K562 (cell line): ENCODE results near the gene MYH11. TPM values are rescaled to one million over a fixed set of nuclear protein-coding genes. Genes with fewer than 3 reads are reported as not detected.

Source experiments
- CHD1 ChIP-seq: fragments of 200-600 bp; sonication (generic); IDR thresholded peaks from one replicate; pipeline ENCODE4 v1.6.1; 2012; ENCODE audit warnings: mild to moderate bottlenecking, moderate library complexity, low read length, inconsistent platforms
- FOXA1 ChIP-seq: fragments of 450-650 bp; IDR thresholded peaks from 2 replicates; pipeline ENCODE4 v1.6.1; 2016; ENCODE audit warnings: mild to moderate bottlenecking, borderline replicate concordance
- NR2C1 ChIP-seq, 2 experiments: fragments of 450-650 bp; IDR thresholded peaks; 2 replicates each; pipeline ENCODE4 v1.6.1; 2017; ENCODE audit warnings: mild to moderate bottlenecking in 2 of 2, antibody characterized with exemption in 1 of 2, inconsistent platforms in 1 of 2, missing compliant biosample characterization in 1 of 2, missing genetic modification characterization in 1 of 2
- NRF1 ChIP-seq, 2 experiments: fragments of 450-650 bp; IDR thresholded peaks in 1 of 2; conservative IDR thresholded peaks in 1 of 2; 2 replicates each; pipeline ENCODE4 v1.6.1; 2014; ENCODE audit warnings: mild to moderate bottlenecking in 2 of 2
- polyA plus RNA-seq, 8 experiments: library from polyadenylated mRNA; depleted of rRNA in 4 of 8; stranded (reverse) in 5 of 8; unstranded in 3 of 8; fragments of >200 nt; fragmentation: Nextera tagmentation in 2 of 8; fragmentation: Illumina TruSeq in 1 of 8; extraction: Ambion mirVana in 2 of 8; extraction: Trizol in 1 of 8; gene quantifications; 2 replicates each; pipeline versions ENCODE4 v1.2.1 to v1.2.3, GENCODE V29; 2011 to 2014; ENCODE audit warnings: inconsistent platforms in 1 of 8, missing spikeins in 1 of 8
- total RNA-seq, 7 experiments: library from RNA; depleted of rRNA in 6 of 7; stranded (reverse); fragments of >200 nt in 6 of 7; fragmentation: Illumina TruSeq in 2 of 7; extraction: Trizol in 2 of 7; gene quantifications; 2 replicates each; pipeline versions ENCODE4 v1.2.1 to v1.2.3, GENCODE V29; 2011 to 2021; ENCODE audit warnings: low replicate concordance in 1 of 7
- TF ChIP-seq, protein P1 (sequence below), 2 experiments: fragments of 450-650 bp; IDR thresholded peaks; 2 replicates each; pipeline ENCODE4 v1.6.1; 2016; ENCODE audit warnings: mild to moderate bottlenecking in 2 of 2, borderline replicate concordance in 1 of 2, low read depth in 1 of 2, moderate library complexity in 1 of 2

Gene MYH11
- total and polyA plus RNA-seq, 9 of the 15 experiments (the other 6 are each of a cell fraction or from before 2014, with no cell fraction given) = 0.05 to 0.47 (median 0.08) TPM; not detected in 5

- TF ChIP-seq, protein P1, sequence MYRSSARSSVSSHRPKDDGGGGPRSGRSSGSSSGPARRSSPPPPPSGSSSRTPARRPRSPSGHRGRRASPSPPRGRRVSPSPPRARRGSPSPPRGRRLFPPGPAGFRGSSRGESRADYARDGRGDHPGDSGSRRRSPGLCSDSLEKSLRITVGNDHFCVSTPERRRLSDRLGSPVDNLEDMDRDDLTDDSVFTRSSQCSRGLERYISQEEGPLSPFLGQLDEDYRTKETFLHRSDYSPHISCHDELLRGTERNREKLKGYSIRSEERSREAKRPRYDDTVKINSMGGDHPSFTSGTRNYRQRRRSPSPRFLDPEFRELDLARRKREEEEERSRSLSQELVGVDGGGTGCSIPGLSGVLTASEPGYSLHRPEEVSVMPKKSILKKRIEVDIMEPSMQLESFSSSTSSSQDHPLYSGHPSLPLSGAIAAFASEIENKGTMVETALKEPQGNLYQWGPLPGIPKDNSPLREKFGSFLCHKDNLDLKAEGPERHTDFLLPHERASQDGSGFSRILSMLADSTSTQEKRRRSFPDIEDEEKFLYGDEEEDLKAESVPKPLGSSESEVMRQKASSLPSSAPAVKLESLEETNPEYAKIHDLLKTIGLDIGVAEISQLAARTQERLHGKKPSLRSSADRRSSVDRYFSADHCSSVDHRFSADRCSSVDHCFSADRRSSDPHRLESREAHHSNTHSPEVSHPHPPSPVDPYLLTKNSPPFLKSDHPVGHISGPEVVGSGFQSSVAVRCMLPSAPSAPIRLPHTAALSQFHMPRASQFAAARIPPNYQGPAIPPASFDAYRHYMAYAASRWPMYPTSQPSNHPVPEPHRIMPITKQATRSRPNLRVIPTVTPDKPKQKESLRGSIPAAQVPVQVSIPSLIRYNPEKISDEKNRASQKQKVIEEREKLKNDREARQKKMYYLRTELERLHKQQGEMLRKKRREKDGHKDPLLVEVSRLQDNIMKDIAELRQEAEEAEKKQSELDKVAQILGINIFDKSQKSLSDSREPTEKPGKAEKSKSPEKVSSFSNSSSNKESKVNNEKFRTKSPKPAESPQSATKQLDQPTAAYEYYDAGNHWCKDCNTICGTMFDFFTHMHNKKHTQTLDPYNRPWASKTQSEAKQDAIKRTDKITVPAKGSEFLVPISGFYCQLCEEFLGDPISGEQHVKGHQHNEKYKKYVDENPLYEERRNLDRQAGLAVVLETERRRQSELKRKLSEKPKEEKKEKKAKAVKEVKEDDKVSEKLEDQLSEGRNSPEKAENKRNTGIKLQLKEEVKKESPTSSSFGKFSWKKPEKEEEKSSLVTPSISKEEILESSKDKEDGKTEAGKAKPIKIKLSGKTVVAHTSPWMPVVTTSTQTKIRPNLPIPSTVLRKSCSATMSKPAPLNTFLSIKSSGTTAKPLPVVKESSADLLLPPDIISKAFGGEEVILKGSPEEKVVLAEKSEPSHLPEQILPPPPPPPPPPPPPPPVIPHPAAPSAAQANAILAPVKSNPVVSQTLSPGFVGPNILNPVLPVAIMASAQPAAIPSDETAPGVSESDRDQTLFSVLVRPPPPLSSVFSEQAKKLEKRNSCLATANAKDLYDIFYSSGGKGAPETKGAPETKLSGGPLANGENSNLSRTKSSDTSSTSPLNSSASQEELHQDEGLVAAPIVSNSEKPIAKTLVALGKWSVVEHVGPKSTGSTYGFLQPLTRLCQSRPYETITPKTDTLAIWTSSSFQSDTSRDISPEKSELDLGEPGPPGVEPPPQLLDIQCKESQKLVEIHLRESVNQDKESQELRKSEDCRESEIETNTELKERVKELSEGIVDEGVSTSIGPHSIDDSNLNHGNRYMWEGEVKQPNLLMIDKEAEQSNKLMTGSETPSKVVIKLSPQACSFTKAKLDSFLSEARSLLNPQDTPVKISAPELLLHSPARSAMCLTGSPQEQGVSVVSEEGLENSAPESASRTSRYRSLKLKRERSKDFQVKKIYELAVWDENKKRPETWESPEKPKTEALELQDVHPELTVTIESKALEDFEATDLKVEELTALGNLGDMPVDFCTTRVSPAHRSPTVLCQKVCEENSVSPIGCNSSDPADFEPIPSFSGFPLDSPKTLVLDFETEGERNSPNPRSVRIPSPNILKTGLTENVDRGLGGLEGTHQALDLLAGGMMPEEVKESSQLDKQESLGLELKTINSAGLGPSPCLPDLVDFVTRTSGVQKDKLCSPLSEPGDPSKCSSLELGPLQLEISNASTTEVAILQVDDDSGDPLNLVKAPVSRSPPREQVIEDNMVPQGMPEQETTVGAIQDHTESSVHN (IDR thresholded peaks at IDR 0.05; ENCODE audit: borderline replicate concordance in 1 of 2, low read depth in 1 of 2) = no peak
- TF ChIP-seq NRF1 (conservative IDR thresholded peaks at IDR 0.05 in 1 of 2, IDR thresholded peaks at IDR 0.05 in 1 of 2) (no peak), FOXA1 (no peak), NR2C1 (IDR thresholded peaks at IDR 0.05) (no peak), NR2C1 (tag; IDR thresholded peaks at IDR 0.05) (no peak), CHD1 (no peak)
Observed at GRCh38 chr16:15858921-15859668, 2.3 kb upstream of the MYH11 start (continued).
